Body of pancreas (tissue), 4 donors: Measurements from ENCODE around the gene RASA3. TPM values are rescaled to one million over a fixed set of nuclear protein-coding genes. Genes with fewer than 3 reads are reported as not detected.

ENCODE experiments used
- ATAC-seq: fragments of 150-250 bp; one replicate; pipeline ENCODE4 v1.9.1; 2016
- DNase-seq, 4 donors: peaks; one replicate each; pipeline ENCODE4 v3.0.0-alpha.2; 2019
- H3K27ac ChIP-seq, 4 donors: fragments of 200-600 bp; sonication (generic); 1 replicate in 3 of 4; 2 replicates in 1 of 4; pipeline versions ENCODE4 v1.5.1 to v1.6.1; 2016 to 2019; ENCODE audit warnings: mild to moderate bottlenecking in 1 of 4, mixed read lengths in 1 of 4, moderate library complexity in 1 of 4
- H3K27me3 ChIP-seq, 2 donors: fragments of 200-600 bp; sonication (generic); one replicate each; pipeline ENCODE4 v1.6.0; 2016; ENCODE audit warnings: mild to moderate bottlenecking in 1 of 2
- H3K36me3 ChIP-seq, 2 donors: fragments of 200-600 bp; sonication (generic); replicated peaks in 1 of 2; 2 replicates each; pipeline ENCODE4 v1.5.1; 2016; ENCODE audit warnings: low read depth in 2 of 2; ENCODE audit not compliant: insufficient read depth in 1 of 2
- H3K4me1 ChIP-seq: fragments of 200-600 bp; sonication (generic); one replicate; pipeline ENCODE4 v1.6.0; 2016
- H3K4me3 ChIP-seq, 2 donors: fragments of 200-600 bp; sonication (generic); 1 replicate in 1 of 2; 2 replicates in 1 of 2; pipeline ENCODE4 v1.5.1; 2016 to 2019
- H3K9me3 ChIP-seq, 3 donors: fragments of 200-600 bp; sonication (generic); 1 replicate in 2 of 3; 2 replicates in 1 of 3; pipeline ENCODE4 v1.5.1; 2016
- POLR2A ChIP-seq, 3 donors: fragments of 450-650 bp; IDR thresholded peaks; one replicate each; pipeline ENCODE4 v1.6.1; 2016; ENCODE audit warnings: antibody characterized with exemption in 3 of 3, mild to moderate bottlenecking in 2 of 3
- WGBS, 2 donors: methylation state at CpG; one replicate each; pipeline ENCODE4 v1.1.5; 2017; 5-methylcytosine and 5-hydroxymethylcytosine counted together
- intact Hi-C: fragments of 100-400 bp; cut with DNase I; formaldehyde crosslinking; loops from one replicate; pipeline ENCODE4 v1.15.1; 2023
- total RNA-seq, 2 donors: library from RNA; depleted of rRNA; stranded (reverse); fragments of >200 nt; gene quantifications; one replicate each; pipeline ENCODE4 v1.1.0, GENCODE V29; 2016
- TF ChIP-seq, protein P1 (sequence below), 7 experiments: fragments of 450-650 bp in 4 of 7; fragments of 200-600 bp in 3 of 7; sonication (generic) in 3 of 7; IDR thresholded peaks; one replicate each; pipeline ENCODE4 v1.5.1; 2016 to 2019; ENCODE audit warnings: antibody characterized with exemption in 7 of 7

RASA3 gene
- total RNA-seq, 2 donors from 2014 or later = 10.2 to 19.2 TPM

DNA sequence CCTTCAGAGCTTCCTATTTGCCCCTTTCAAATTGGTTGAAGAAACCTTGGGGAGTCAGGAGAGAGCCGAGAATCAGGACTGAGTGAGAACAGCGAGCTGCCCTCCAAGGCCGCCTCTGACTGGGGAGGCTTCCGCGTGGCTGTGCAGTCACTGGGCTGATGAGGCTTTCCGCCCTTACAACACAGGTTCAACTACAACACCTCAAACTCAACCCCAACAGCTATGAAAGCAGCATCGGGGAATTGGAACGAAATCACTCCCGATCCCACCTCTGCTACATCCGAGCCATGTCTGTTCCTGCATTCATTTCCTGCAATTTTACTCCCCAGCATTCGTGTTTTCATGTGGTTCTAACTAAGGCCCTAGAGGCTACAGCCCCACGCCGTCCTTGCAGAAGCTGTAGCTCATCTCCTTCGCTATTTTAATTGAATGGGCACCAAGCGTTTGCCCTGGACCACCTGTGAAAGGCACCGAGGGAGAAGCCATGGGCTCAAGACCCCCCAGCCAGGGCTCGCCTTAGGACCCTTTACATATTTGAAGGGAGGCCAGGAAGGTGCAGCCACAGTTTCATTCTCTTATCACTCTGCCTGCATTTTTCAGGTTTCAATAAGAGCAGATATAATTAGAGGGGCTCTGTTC lies 12.3 kb upstream of the RASA3 start:
- ATAC-seq (no peak), DNase-seq (peak in 1 of 4 donors; percentile 21)
- Histone ChIP-seq H3K27me3 (no peaks in the 10 kb centered on the region), H3K9me3 (no peaks in the 10 kb centered on the region), H3K36me3 (no peaks in the 10 kb centered on the region), H3K4me3 (no peak overlapping the region), H3K4me1 (peaks cover 46% of the 10 kb centered on the region), H3K27ac (peak overlapping the region; percentile 72 to 87 (median 82))
- intact Hi-C loops = no loop called here
- WGBS, 2 donors = 89 to 93% methylated on average over 17 of the region's 17 CpGs
- no peak for TF ChIP-seq POLR2A (IDR thresholded peaks at IDR 0.05)
- TF ChIP-seq, protein P1, sequence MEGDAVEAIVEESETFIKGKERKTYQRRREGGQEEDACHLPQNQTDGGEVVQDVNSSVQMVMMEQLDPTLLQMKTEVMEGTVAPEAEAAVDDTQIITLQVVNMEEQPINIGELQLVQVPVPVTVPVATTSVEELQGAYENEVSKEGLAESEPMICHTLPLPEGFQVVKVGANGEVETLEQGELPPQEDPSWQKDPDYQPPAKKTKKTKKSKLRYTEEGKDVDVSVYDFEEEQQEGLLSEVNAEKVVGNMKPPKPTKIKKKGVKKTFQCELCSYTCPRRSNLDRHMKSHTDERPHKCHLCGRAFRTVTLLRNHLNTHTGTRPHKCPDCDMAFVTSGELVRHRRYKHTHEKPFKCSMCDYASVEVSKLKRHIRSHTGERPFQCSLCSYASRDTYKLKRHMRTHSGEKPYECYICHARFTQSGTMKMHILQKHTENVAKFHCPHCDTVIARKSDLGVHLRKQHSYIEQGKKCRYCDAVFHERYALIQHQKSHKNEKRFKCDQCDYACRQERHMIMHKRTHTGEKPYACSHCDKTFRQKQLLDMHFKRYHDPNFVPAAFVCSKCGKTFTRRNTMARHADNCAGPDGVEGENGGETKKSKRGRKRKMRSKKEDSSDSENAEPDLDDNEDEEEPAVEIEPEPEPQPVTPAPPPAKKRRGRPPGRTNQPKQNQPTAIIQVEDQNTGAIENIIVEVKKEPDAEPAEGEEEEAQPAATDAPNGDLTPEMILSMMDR (IDR thresholded peaks at IDR 0.05) = no peak

DNA sequence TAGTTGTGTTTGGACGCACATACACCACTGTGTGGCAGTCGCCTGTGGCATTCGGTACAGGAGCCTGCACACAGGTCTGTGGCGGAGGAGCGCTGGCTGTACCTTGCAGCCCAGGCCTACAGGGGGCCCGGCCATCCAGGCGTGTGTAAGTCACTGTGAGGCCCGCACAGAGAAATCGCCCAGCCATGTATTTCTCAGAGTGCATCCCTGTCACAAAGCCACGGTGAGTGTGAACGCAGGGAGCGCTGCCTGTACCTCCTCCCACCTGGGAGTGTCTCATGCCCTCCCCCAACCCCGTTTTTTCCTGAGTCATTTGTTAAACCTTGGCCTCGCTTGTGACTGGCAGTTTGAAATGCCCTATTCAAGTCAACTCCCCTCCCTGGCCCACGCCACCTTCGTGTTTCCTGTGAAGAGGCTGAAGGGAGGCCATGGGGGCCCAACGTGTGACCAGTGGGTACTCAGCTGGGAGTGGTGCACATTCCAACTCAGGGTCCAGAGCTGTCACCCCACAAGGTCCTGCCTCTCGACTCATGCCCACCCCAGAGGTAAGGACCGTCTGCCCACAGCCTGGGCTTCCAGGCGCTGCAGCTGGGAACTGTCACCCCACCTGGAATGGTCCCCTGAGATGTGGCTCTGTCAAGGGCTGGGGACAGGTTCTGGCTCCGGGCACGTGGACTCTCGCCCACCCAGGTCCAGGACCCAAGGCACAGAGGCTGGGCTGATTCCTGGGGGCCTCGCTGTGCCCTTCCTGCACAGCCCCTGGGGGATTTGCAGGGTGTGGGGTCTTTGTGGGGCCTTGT lies 11.6 kb upstream of the RASA3 start:
- H3K4me1 ChIP-seq = peaks cover 39% of the 10 kb centered on the region
- H3K36me3 ChIP-seq = no peaks in the 10 kb centered on the region
- no peak for TF ChIP-seq POLR2A (IDR thresholded peaks at IDR 0.05)
- TF ChIP-seq, protein P1 (IDR thresholded peaks at IDR 0.05) = peak in 4 of 7 experiments; percentile 7 to 41 (median 40)
- intact Hi-C loops = no loop called here
- 42 to 69% methylated on average over 16 to 24 of the region's 24 CpGs for WGBS, 2 donors
- DNase-seq = peak; percentile 55 to 81 (median 69)
- H3K4me3 ChIP-seq = no peak overlapping the region
- H3K9me3 ChIP-seq = no peaks in the 10 kb centered on the region
- no peaks in the 10 kb centered on the region for H3K27me3 ChIP-seq
- peak overlapping the region; percentile 72 to 87 (median 82) for H3K27ac ChIP-seq
- peak; percentile 57 for ATAC-seq

DNA sequence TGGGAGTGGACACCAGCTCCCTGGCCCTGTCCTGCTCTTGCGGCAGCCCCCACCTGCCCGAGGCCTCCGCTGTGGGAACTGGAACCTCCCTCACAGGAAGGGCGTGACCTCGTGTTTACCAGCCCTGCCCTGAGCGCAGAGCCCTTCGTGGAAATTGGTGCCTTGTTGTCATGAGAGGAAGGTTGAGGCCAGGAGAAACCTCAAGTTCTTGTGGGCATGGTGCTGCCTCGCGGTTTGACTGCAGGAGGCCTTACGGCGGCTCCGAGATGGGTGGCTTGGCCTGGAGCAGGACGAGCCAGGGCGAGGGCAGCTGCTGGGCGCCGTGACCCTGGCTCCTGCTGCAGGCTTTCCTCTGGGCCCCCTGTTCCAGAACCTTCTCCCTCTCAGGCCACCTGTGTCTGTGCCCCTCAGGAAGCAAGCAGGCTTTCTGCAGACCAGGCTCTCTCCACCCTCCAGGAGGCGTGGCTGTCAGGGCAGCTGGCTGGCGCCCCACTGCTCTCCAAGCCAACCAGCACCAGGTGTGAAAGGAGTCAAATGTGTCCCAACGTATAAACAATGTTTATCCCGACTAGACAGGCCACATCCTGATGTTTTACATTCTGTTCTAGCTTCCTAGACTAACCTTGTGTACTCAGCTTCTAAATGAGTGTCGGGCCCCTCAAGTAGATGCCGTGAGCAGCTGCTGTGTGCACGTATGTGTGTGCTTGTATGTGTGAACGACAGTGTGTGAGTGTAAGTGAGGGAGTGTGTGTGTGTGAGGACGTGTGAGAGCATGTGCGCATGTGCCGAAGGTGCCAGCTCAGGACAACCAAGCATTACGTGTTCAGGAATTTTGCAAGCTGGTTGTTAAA lies 10.4 kb upstream of the RASA3 start:
- Histone ChIP-seq H3K9me3 (no peaks in the 10 kb centered on the region), H3K27me3 (no peaks in the 10 kb centered on the region), H3K36me3 (no peaks in the 10 kb centered on the region), H3K4me1 (peaks cover 29% of the 10 kb centered on the region), H3K27ac (peak overlapping the region; percentile 72 to 87 (median 82)), H3K4me3 (no peak overlapping the region)
- DNase-seq = peak; percentile 81 to 89 (median 87)
- WGBS, 2 donors = 36 to 57% methylated on average over 22 to 28 of the region's 28 CpGs
- no peak for TF ChIP-seq POLR2A (IDR thresholded peaks at IDR 0.05)
- TF ChIP-seq, protein P1 (IDR thresholded peaks at IDR 0.05) = peak in 2 of 7 experiments; percentile 6 to 18
- ATAC-seq = peak; percentile 86
- intact Hi-C loops = no loop called here

DNA sequence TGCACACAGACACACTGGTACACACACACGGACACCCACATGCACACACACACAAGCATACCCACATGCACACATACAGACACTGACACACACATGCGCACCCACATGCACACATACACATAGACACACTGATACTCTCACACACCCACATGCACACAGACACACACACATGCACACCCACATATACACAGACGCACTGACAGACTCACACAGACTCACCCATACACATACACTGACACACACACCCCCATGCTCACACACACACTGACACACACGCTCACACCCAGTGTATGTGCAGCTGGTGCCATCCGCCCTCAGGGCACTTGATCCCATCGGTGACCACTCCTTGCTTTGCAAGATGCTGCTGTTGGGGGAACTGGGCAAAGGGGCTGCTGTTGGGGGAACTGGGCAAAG lies 9.7 kb upstream of the RASA3 start:
- H3K27ac ChIP-seq = peak overlapping the region; percentile 72 to 87 (median 82)
- intact Hi-C loops = no loop called here
- no peaks in the 10 kb centered on the region for H3K36me3 ChIP-seq
- DNase-seq = peak in 1 of 4 donors; percentile 13
- no peaks in the 10 kb centered on the region for H3K9me3 ChIP-seq
- WGBS, 2 donors = 84 to 89% methylated on average over 6 of the region's 6 CpGs
- H3K4me1 ChIP-seq = peaks cover 28% of the 10 kb centered on the region
- ATAC-seq = no peak
- no peak overlapping the region for H3K4me3 ChIP-seq
- no peaks in the 10 kb centered on the region for H3K27me3 ChIP-seq
- TF ChIP-seq, protein P1 (IDR thresholded peaks at IDR 0.05) = no peak
- TF ChIP-seq POLR2A (IDR thresholded peaks at IDR 0.05) = no peak
